ENCODE results near the gene NR5A2. TPM values are rescaled to one million over a fixed set of nuclear protein-coding genes. Genes with fewer than 3 reads are reported as not detected.

NR5A2 gene
- total and polyA plus RNA-seq, 4 donors = 1.7 to 3.4 (median 2.3) TPM

- Histone ChIP-seq H3K27ac (ENCODE audit: low read depth, low read length) (no peak overlapping the region), H3K9me3 (ENCODE audit: control insufficient read depth, insufficient read depth, low read length) (no peaks in the 10 kb centered on the region), H3K4me3 (ENCODE audit: low read depth, low read length) (no peak overlapping the region), H3K27me3 (ENCODE audit: control insufficient read depth, insufficient read depth, low read length) (peaks cover 96% of the 10 kb centered on the region), H3K4me1 (ENCODE audit: control insufficient read depth, insufficient read depth, low read length) (peaks cover 56% of the 10 kb centered on the region), H3K36me3 (ENCODE audit: control insufficient read depth, insufficient read depth, low read length) (no peaks in the 10 kb centered on the region)
- peak in 1 of 6 donors; percentile 24 for DNase-seq (ENCODE audit: low read depth in 4 of 6, low spot score in 6 of 6)
- under 1% methylated on average over 35 of the region's 35 CpGs for WGBS (ENCODE audit: insufficient coverage)
These were observed 13.1 kb downstream of the NR5A2 start for GRCh38 chr1:200040481-200041138.

- H3K4me1 ChIP-seq (ENCODE audit: control insufficient read depth, insufficient read depth, low read length) = peaks cover 48% of the 10 kb centered on the region
- H3K4me3 ChIP-seq (ENCODE audit: low read depth, low read length) = no peak overlapping the region
- H3K9me3 ChIP-seq (ENCODE audit: control insufficient read depth, insufficient read depth, low read length) = no peaks in the 10 kb centered on the region
- H3K36me3 ChIP-seq (ENCODE audit: control insufficient read depth, insufficient read depth, low read length) = no peaks in the 10 kb centered on the region
- WGBS (ENCODE audit: insufficient coverage) = 3% methylated on average over 26 of the region's 35 CpGs
- no peak overlapping the region for H3K27ac ChIP-seq (ENCODE audit: low read depth, low read length)
- H3K27me3 ChIP-seq (ENCODE audit: control insufficient read depth, insufficient read depth, low read length) = peaks cover 92% of the 10 kb centered on the region
- DNase-seq (ENCODE audit: low read depth in 4 of 6, low spot score in 6 of 6) = no peak
These were observed 14.0 kb downstream of the NR5A2 start for GRCh38 chr1:200041337-200042118.

DNA sequence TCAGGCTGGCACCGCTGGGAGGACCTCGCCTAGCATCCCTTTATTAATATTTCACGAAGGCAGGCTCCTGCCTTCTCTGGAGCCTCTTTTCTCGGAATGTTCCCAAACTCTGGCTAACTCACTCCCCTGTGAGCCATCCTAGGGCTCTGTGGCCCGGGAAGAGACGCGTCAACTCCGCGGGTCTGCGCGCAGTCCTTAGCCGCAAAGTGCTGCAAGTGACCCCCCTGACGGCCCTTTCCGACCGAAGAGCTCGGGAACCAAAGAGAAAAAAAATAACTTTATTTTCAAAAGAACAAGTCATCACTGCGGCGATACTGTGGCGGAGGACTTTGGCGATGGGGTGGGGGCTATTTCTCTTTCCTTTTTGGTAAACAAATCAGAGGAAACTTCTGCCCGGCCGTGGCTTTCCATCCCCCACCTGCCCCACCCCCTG is 14.6 kb downstream of the NR5A2 start:
- H3K27ac ChIP-seq (ENCODE audit: low read depth, low read length) = no peak overlapping the region
- H3K4me3 ChIP-seq (ENCODE audit: low read depth, low read length) = peak overlapping the region; percentile 18
- H3K4me1 ChIP-seq (ENCODE audit: control insufficient read depth, insufficient read depth, low read length) = peaks cover 48% of the 10 kb centered on the region

GRCh38 chr1:200042552-200043335 is 15.2 kb downstream of the NR5A2 start:
- H3K9me3 ChIP-seq (ENCODE audit: control insufficient read depth, insufficient read depth, low read length) = no peaks in the 10 kb centered on the region
- H3K4me3 ChIP-seq (ENCODE audit: low read depth, low read length) = peak overlapping the region; percentile 18
- H3K27ac ChIP-seq (ENCODE audit: low read depth, low read length) = no peak overlapping the region
- peaks cover 48% of the 10 kb centered on the region for H3K4me1 ChIP-seq (ENCODE audit: control insufficient read depth, insufficient read depth, low read length)
- WGBS (ENCODE audit: insufficient coverage) = under 1% methylated on average over 40 of the region's 48 CpGs
- DNase-seq (ENCODE audit: low read depth in 4 of 6, low spot score in 6 of 6) = peak in 2 of 6 donors; percentile 51 to 55
- H3K27me3 ChIP-seq (ENCODE audit: control insufficient read depth, insufficient read depth, low read length) = peaks cover 84% of the 10 kb centered on the region
- no peaks in the 10 kb centered on the region for H3K36me3 ChIP-seq (ENCODE audit: control insufficient read depth, insufficient read depth, low read length)

More for the DNA sequence above, 14.6 kb downstream of the NR5A2 start:
- WGBS (ENCODE audit: insufficient coverage) = 3% methylated on average over 9 of the region's 22 CpGs
- no peak for DNase-seq (ENCODE audit: low read depth in 4 of 6, low spot score in 6 of 6)
- H3K36me3 ChIP-seq (ENCODE audit: control insufficient read depth, insufficient read depth, low read length) = no peaks in the 10 kb centered on the region
- no peaks in the 10 kb centered on the region for H3K9me3 ChIP-seq (ENCODE audit: control insufficient read depth, insufficient read depth, low read length)
- peaks cover 87% of the 10 kb centered on the region for H3K27me3 ChIP-seq (ENCODE audit: control insufficient read depth, insufficient read depth, low read length)

- peaks cover 46% of the 10 kb centered on the region for H3K4me1 ChIP-seq (ENCODE audit: control insufficient read depth, insufficient read depth, low read length)
- peaks cover 78% of the 10 kb centered on the region for H3K27me3 ChIP-seq (ENCODE audit: control insufficient read depth, insufficient read depth, low read length)
- DNase-seq (ENCODE audit: low read depth in 4 of 6, low spot score in 6 of 6) = no peak
- H3K27ac ChIP-seq (ENCODE audit: low read depth, low read length) = no peak overlapping the region
- no peaks in the 10 kb centered on the region for H3K36me3 ChIP-seq (ENCODE audit: control insufficient read depth, insufficient read depth, low read length)
- H3K9me3 ChIP-seq (ENCODE audit: control insufficient read depth, insufficient read depth, low read length) = no peaks in the 10 kb centered on the region
- WGBS (ENCODE audit: insufficient coverage) = 33% methylated on average over 1 of the region's 3 CpGs
- no peak overlapping the region for H3K4me3 ChIP-seq (ENCODE audit: low read depth, low read length)
These were observed 15.8 kb downstream of the NR5A2 start for GRCh38 chr1:200043336-200043668.

- WGBS (ENCODE audit: insufficient coverage) = 100% methylated on average over 1 of the region's 2 CpGs
- no peak for DNase-seq (ENCODE audit: low read depth in 4 of 6, low spot score in 6 of 6)
- Histone ChIP-seq H3K36me3 (ENCODE audit: control insufficient read depth, insufficient read depth, low read length) (no peaks in the 10 kb centered on the region), H3K27ac (ENCODE audit: low read depth, low read length) (no peak overlapping the region), H3K4me3 (ENCODE audit: low read depth, low read length) (no peak overlapping the region), H3K9me3 (ENCODE audit: control insufficient read depth, insufficient read depth, low read length) (no peaks in the 10 kb centered on the region), H3K27me3 (ENCODE audit: control insufficient read depth, insufficient read depth, low read length) (peaks cover 50% of the 10 kb centered on the region), H3K4me1 (ENCODE audit: control insufficient read depth, insufficient read depth, low read length) (peaks cover 18% of the 10 kb centered on the region)
These were observed 18.6 kb downstream of the NR5A2 start for GRCh38 chr1:200046115-200046514.

GRCh38 chr1:200048244-200048643 is 20.7 kb downstream of the NR5A2 start:
- no peaks in the 10 kb centered on the region for H3K36me3 ChIP-seq (ENCODE audit: control insufficient read depth, insufficient read depth, low read length)
- no peak for DNase-seq (ENCODE audit: low read depth in 4 of 6, low spot score in 6 of 6)
- no peaks in the 10 kb centered on the region for H3K9me3 ChIP-seq (ENCODE audit: control insufficient read depth, insufficient read depth, low read length)
- no peak overlapping the region for H3K27ac ChIP-seq (ENCODE audit: low read depth, low read length)
- H3K4me3 ChIP-seq (ENCODE audit: low read depth, low read length) = no peak overlapping the region
- H3K27me3 ChIP-seq (ENCODE audit: control insufficient read depth, insufficient read depth, low read length) = peaks cover 29% of the 10 kb centered on the region
- no peaks in the 10 kb centered on the region for H3K4me1 ChIP-seq (ENCODE audit: control insufficient read depth, insufficient read depth, low read length)
- 54% methylated on average over 3 of the region's 5 CpGs for WGBS (ENCODE audit: insufficient coverage)

DNA sequence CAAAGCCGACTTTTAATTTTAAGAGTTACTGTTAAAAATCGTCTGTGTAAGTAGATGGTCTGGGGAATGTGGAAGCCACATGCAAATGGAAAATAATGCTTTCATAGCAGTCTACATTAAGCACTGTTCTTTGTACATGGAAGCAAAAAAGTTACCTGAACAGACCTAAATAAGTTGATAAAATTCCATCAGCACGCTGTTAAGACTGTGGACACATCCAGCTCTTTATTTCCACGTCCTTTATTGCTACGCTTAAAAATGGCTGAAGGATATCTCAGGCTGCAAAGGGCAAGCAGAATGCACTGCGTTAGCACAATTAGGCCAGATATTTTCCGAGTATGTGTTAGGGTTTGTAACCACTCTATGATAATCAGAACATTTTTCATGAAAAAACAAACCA is 22.3 kb downstream of the NR5A2 start:
- Histone ChIP-seq H3K27ac (ENCODE audit: low read depth, low read length) (no peak overlapping the region), H3K4me1 (ENCODE audit: control insufficient read depth, insufficient read depth, low read length) (no peaks in the 10 kb centered on the region), H3K27me3 (ENCODE audit: control insufficient read depth, insufficient read depth, low read length) (peaks cover 17% of the 10 kb centered on the region), H3K4me3 (ENCODE audit: low read depth, low read length) (no peak overlapping the region), H3K9me3 (ENCODE audit: control insufficient read depth, insufficient read depth, low read length) (no peaks in the 10 kb centered on the region), H3K36me3 (ENCODE audit: control insufficient read depth, insufficient read depth, low read length) (no peaks in the 10 kb centered on the region)
- no peak for DNase-seq (ENCODE audit: low read depth in 4 of 6, low spot score in 6 of 6)
- WGBS (ENCODE audit: insufficient coverage) = 97% methylated on average over 5 of the region's 7 CpGs

GRCh38 chr1:200051620-200052019 is 24.1 kb downstream of the NR5A2 start:
- Histone ChIP-seq H3K36me3 (ENCODE audit: control insufficient read depth, insufficient read depth, low read length) (no peaks in the 10 kb centered on the region), H3K4me3 (ENCODE audit: low read depth, low read length) (no peak overlapping the region), H3K27me3 (ENCODE audit: control insufficient read depth, insufficient read depth, low read length) (peaks cover 3% of the 10 kb centered on the region), H3K9me3 (ENCODE audit: control insufficient read depth, insufficient read depth, low read length) (no peaks in the 10 kb centered on the region), H3K27ac (ENCODE audit: low read depth, low read length) (no peak overlapping the region), H3K4me1 (ENCODE audit: control insufficient read depth, insufficient read depth, low read length) (no peaks in the 10 kb centered on the region)
- no peak for DNase-seq (ENCODE audit: low read depth in 4 of 6, low spot score in 6 of 6)
- no CpG with 5 or more reads among the region's 4 CpGs for WGBS (ENCODE audit: insufficient coverage)
